ENCODE results near the gene TRIML2. TPM values are rescaled to one million over a fixed set of nuclear protein-coding genes. Genes with fewer than 3 reads are reported as not detected.

The TRIML2 gene
- total RNA-seq, 2 donors from 2014 or later, result 0.74 TPM; not detected in 1

DNA sequence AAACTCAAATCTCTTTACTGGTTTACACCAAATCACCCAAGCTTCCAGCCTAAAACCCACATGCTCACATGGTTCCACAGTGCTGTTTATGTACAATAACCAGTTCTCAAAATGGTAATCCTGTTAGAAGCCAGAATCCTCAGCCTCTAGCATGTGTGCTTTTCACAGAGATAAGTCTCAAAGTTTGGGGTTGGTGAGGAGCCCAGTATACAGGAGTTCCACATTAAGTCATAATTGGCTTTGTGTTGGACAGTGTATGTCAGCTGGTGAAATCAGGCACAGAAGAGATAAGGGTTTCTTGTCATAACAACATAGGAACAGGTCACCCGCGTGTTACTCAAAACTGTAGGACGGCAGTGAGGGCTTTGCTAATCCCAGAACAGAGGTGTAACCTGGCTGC, 29.7 kb upstream of the TRIML2 start, which contains the start of gene TRIML1:
TSS of gene TRIML1 (plus strand) at position 301 of the 400 bp plus-strand sequence. CDS start 118 bp downstream, outside the sequence.
- Histone ChIP-seq H3K27me3 (replicated peaks; ENCODE audit: insufficient read depth) (no peaks in the 10 kb centered on the region), H3K4me1 (replicated peaks) (no peaks in the 10 kb centered on the region), H3K4me3 (no peak within 1 kb of the TSS), H3K9me3 (no peaks in the 10 kb centered on the region), H3K36me3 (no peaks in the 10 kb centered on the region), H3K27ac (no peak within 1 kb of the TSS)
- WGBS, result 95% methylated on average over 3 of the region's 3 CpGs
- TF ChIP-seq POLR2AphosphoS5 (IDR thresholded peaks at IDR 0.05) (no peak), POLR2A (IDR thresholded peaks at IDR 0.05) (no peak)
- TF ChIP-seq, protein P1, sequence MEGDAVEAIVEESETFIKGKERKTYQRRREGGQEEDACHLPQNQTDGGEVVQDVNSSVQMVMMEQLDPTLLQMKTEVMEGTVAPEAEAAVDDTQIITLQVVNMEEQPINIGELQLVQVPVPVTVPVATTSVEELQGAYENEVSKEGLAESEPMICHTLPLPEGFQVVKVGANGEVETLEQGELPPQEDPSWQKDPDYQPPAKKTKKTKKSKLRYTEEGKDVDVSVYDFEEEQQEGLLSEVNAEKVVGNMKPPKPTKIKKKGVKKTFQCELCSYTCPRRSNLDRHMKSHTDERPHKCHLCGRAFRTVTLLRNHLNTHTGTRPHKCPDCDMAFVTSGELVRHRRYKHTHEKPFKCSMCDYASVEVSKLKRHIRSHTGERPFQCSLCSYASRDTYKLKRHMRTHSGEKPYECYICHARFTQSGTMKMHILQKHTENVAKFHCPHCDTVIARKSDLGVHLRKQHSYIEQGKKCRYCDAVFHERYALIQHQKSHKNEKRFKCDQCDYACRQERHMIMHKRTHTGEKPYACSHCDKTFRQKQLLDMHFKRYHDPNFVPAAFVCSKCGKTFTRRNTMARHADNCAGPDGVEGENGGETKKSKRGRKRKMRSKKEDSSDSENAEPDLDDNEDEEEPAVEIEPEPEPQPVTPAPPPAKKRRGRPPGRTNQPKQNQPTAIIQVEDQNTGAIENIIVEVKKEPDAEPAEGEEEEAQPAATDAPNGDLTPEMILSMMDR (IDR thresholded peaks at IDR 0.05), result no peak
- no peak for DNase-seq (ENCODE audit: low spot score)
- intact Hi-C loops (cut with DNase I), result no loop called here

- no peak overlapping the region for H3K27ac ChIP-seq
- intact Hi-C loops (cut with DNase I), result no loop called here
- no peaks in the 10 kb centered on the region for H3K27me3 ChIP-seq (replicated peaks; ENCODE audit: insufficient read depth)
- no peaks in the 10 kb centered on the region for H3K36me3 ChIP-seq
- DNase-seq (ENCODE audit: low spot score), result no peak
- no peaks in the 10 kb centered on the region for H3K4me1 ChIP-seq (replicated peaks)
- TF ChIP-seq, protein P1 (IDR thresholded peaks at IDR 0.05), result no peak
- no peak for TF ChIP-seq POLR2A (IDR thresholded peaks at IDR 0.05)
- no peak for TF ChIP-seq POLR2AphosphoS5 (IDR thresholded peaks at IDR 0.05)
- H3K4me3 ChIP-seq, result no peak overlapping the region
- H3K9me3 ChIP-seq, result no peaks in the 10 kb centered on the region
- WGBS, result 51% methylated on average over 10 of the region's 10 CpGs
Measured at GRCh38 chr4:188138227-188138626, 28.8 kb upstream of the TRIML2 start.

GRCh38 chr4:188132232-188132631, 22.8 kb upstream of the TRIML2 start:
- no peaks in the 10 kb centered on the region for H3K27me3 ChIP-seq (replicated peaks; ENCODE audit: insufficient read depth)
- 94% methylated on average over 5 of the region's 5 CpGs for WGBS
- H3K36me3 ChIP-seq, result no peaks in the 10 kb centered on the region
- no peak overlapping the region for H3K4me3 ChIP-seq
- no peak for DNase-seq (ENCODE audit: low spot score)
- TF ChIP-seq POLR2A (IDR thresholded peaks at IDR 0.05), result no peak
- no peak for TF ChIP-seq POLR2AphosphoS5 (IDR thresholded peaks at IDR 0.05)
- intact Hi-C loops (cut with DNase I), result no loop called here
- H3K4me1 ChIP-seq (replicated peaks), result no peaks in the 10 kb centered on the region
- no peak overlapping the region for H3K27ac ChIP-seq
- no peaks in the 10 kb centered on the region for H3K9me3 ChIP-seq

DNA sequence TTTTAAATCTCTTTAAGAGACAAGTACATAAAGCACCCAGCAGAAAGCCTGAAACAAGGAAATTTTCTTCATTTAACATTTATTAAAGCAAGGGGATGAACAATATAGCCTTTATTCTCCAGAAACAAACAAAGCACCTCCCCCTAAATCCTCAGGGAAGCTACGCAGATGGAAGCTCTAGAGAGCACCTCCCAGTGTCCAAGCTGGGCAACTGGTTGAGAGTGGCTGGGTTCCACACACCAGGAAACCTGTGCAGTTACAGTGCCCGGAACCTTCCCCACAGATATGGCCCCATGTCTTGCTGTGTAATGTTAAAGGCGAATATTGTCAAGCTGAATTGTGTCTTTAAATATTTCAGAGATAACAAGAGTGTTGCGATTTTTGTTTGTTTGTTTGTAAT, 21.0 kb upstream of the TRIML2 start:
- WGBS, result 82% methylated on average over 4 of the region's 4 CpGs
- no peaks in the 10 kb centered on the region for H3K9me3 ChIP-seq
- DNase-seq (ENCODE audit: low spot score), result no peak
- H3K27me3 ChIP-seq (replicated peaks; ENCODE audit: insufficient read depth), result no peaks in the 10 kb centered on the region
- no peak for TF ChIP-seq POLR2AphosphoS5 (IDR thresholded peaks at IDR 0.05)
- no peak for TF ChIP-seq POLR2A (IDR thresholded peaks at IDR 0.05)
- TF ChIP-seq, protein P1 (IDR thresholded peaks at IDR 0.05), result no peak
- no peak overlapping the region for H3K4me3 ChIP-seq
- H3K36me3 ChIP-seq, result no peaks in the 10 kb centered on the region
- intact Hi-C loops (cut with DNase I), result no loop called here
- no peaks in the 10 kb centered on the region for H3K4me1 ChIP-seq (replicated peaks)
- H3K27ac ChIP-seq, result no peak overlapping the region

GRCh38 chr4:188127214-188127874, 17.9 kb upstream of the TRIML2 start:
- 72% methylated on average over 5 of the region's 5 CpGs for WGBS
- no peak overlapping the region for H3K4me3 ChIP-seq
- TF ChIP-seq, protein P1 (IDR thresholded peaks at IDR 0.05), result no peak
- TF ChIP-seq POLR2A (IDR thresholded peaks at IDR 0.05) (no peak), POLR2AphosphoS5 (IDR thresholded peaks at IDR 0.05) (no peak)
- H3K9me3 ChIP-seq, result no peaks in the 10 kb centered on the region
- H3K4me1 ChIP-seq (replicated peaks), result no peaks in the 10 kb centered on the region
- H3K27ac ChIP-seq, result no peak overlapping the region
- intact Hi-C loops (cut with DNase I), result no loop called here
- H3K36me3 ChIP-seq, result no peaks in the 10 kb centered on the region
- H3K27me3 ChIP-seq (replicated peaks; ENCODE audit: insufficient read depth), result no peaks in the 10 kb centered on the region
- DNase-seq (ENCODE audit: low spot score), result no peak
